ENCODE measurements around the gene NLRP10. TPM values are rescaled to one million over a fixed set of nuclear protein-coding genes. Genes with fewer than 3 reads are reported as not detected.

The NLRP10 gene
- polyA plus RNA-seq, 1 of the 3 experiments (the other 2 are of a cell fraction): 0.05 TPM

- TF ChIP-seq TAF1 (IDR thresholded peaks at IDR 0.05; ENCODE audit: borderline replicate concordance, low read depth, low read length) (no peak), TCF12 (IDR thresholded peaks at IDR 0.05) (peak; percentile 92), FOXM1 (IDR thresholded peaks at IDR 0.05; ENCODE audit: low read depth) (peak; percentile 63; the same call in 1 of the 2 replicates), FOXJ3 (CRISPR knock-in tag; IDR thresholded peaks at IDR 0.05) (no peak), MEF2A (IDR thresholded peaks at IDR 0.05; ENCODE audit: borderline replicate concordance, low read depth) (peak; percentile 52), USF1 (IDR thresholded peaks at IDR 0.05; ENCODE audit: borderline replicate concordance, low read depth) (no peak)
Observed at GRCh38 chr11:8011981-8012444, 46.8 kb upstream of the NLRP10 start (continued).

- 91% methylated on average over 2 of the region's 2 CpGs for WGBS (ENCODE audit: low lambda C conversion rate)
- H3K4me3 ChIP-seq (ENCODE audit: low read depth in 2 of 2, low read length in 1 of 2): no peak overlapping the region
- H3K9me2 ChIP-seq: no peaks in the 10 kb centered on the region
- POLR2A ChIA-PET: interaction anchor here (0.9 kb wide), 1 partner anchor 74 kb away, joined by 3 read pairs; no protein-coding TSS in a partner anchor
- H3K27me3 ChIP-seq (ENCODE audit: insufficient read depth): no peaks in the 10 kb centered on the region
- H3K4me1 ChIP-seq (ENCODE audit: control insufficient read depth in 1 of 2, insufficient read depth in 2 of 2, low read depth in 1 of 2, low read length in 1 of 2): peaks cover 0 to 10% of the 10 kb centered on the region in 2 experiments; a peak in 2 of 4 replicates
- H3K4me2 ChIP-seq: no peak overlapping the region
- H3K27ac ChIP-seq (ENCODE audit: low read depth in 2 of 2, low read length in 1 of 2): peak overlapping the region in 1 of 2 experiments; percentile 74; a peak in 1 of 4 replicates
- H2AFZ ChIP-seq (ENCODE audit: low read depth): no peak overlapping the region
- no peak overlapping the region for H3K9ac ChIP-seq
- H4K20me1 ChIP-seq (ENCODE audit: insufficient read depth): 0 out of 2 replicates have a peak, but pooled peaks cover 5% of the 10 kb centered on the region
- peaks cover 15% of the 10 kb centered on the region for H3F3A ChIP-seq (replicated peaks; ENCODE audit: insufficient read depth)
- no peak for DNase-seq
- H3K79me2 ChIP-seq (ENCODE audit: insufficient read depth): no peaks in the 10 kb centered on the region
- TF ChIP-seq FOXM1 (IDR thresholded peaks at IDR 0.05; ENCODE audit: low read depth): no peak
- no peak for TF ChIP-seq CTCF (IDR thresholded peaks at IDR 0.05)
- TF ChIP-seq MAX (IDR thresholded peaks at IDR 0.05; ENCODE audit: low read depth): no peak
- TF ChIP-seq POLR2AphosphoS5 (IDR thresholded peaks at IDR 0.05; ENCODE audit: low read depth, low read length): no peak
- TF ChIP-seq USF1 (IDR thresholded peaks at IDR 0.05; ENCODE audit: borderline replicate concordance, low read depth): no peak
- no peak for TF ChIP-seq SMC3 (IDR thresholded peaks at IDR 0.05; ENCODE audit: low read depth, low read length)
- no peak for TF ChIP-seq EP300 (IDR thresholded peaks at IDR 0.05; ENCODE audit: borderline replicate concordance in 1 of 2, low read depth in 1 of 2, low read length in 1 of 2)
- TF ChIP-seq TCF12 (IDR thresholded peaks at IDR 0.05): no peak
- TF ChIP-seq MEF2A (IDR thresholded peaks at IDR 0.05; ENCODE audit: borderline replicate concordance, low read depth): no peak
- no peak for TF ChIP-seq FOXJ3 (CRISPR knock-in tag; IDR thresholded peaks at IDR 0.05)
- TF ChIP-seq NFIC (IDR thresholded peaks at IDR 0.05; ENCODE audit: borderline replicate concordance): no peak
- no peak for TF ChIP-seq PBX3 (IDR thresholded peaks at IDR 0.05)
- TF ChIP-seq IRF3 (IDR thresholded peaks at IDR 0.05; ENCODE audit: low read depth, low read length): no peak
- H3K36me3 ChIP-seq (replicated peaks in 1 of 2; ENCODE audit: control insufficient read depth in 1 of 2, insufficient read depth in 2 of 2, low read length in 1 of 2): no peaks in the 10 kb centered on the region
- H3K9me3 ChIP-seq: no peaks in the 10 kb centered on the region
- CTCF ChIA-PET: interaction anchor here (0.9 to 11.1 kb wide), 5 partner anchors 10 to 85 kb away, joined by 3 to 574 read pairs (median 9); partner anchors contain the start of gene EIF3F
Observed at GRCh38 chr11:8011371-8011770, 46.1 kb upstream of the NLRP10 start.

All from SK-N-SH (cell line).